ENCODE results near the gene OR4K14.
"Not testable (repeated sequence)": the region's sequence is repeated elsewhere in the genome, so short reads cannot be mapped to it uniquely, and the experiment has no call there.

OR4K14 gene

GRCh38 chr14:20019257-20019865 lies at the start of gene OR4K14:
OR4K14 (minus strand) TSS chr14:20019307; CDS start chr14:20015193, 4,114 bp downstream.
- in situ Hi-C loops (cut with HindIII; ENCODE audit: low sequenced_read_pairs) = no loop called here

- in situ Hi-C loops (cut with HindIII; ENCODE audit: low sequenced_read_pairs) = no loop called here
These were observed 40.6 kb upstream of the OR4K14 start, which contains the start of gene OR4L1 for GRCh38 chr14:20059745-20060144. OR4L1 (plus strand) TSS chr14:20060045; CDS start chr14:20060045, 0 bp downstream.

GRCh38 chr14:20048202-20048601 lies 29.1 kb upstream of the OR4K14 start:
- in situ Hi-C loops (cut with HindIII; ENCODE audit: low sequenced_read_pairs) = no loop called here

- in situ Hi-C loops (cut with HindIII; ENCODE audit: low sequenced_read_pairs) = no loop called here
These were observed 25.1 kb upstream of the OR4K14 start for GRCh38 chr14:20044243-20044642.

GRCh38 chr14:20035938-20036337 lies 16.8 kb upstream of the OR4K14 start, which contains the start of gene OR4K13:
OR4K13 (minus strand) TSS chr14:20036038; CDS start chr14:20034758, 1,280 bp downstream.
- in situ Hi-C loops (cut with HindIII; ENCODE audit: low sequenced_read_pairs) = no loop called here

- in situ Hi-C loops (cut with HindIII; ENCODE audit: low sequenced_read_pairs) = no loop called here
These were observed 16.3 kb upstream of the OR4K14 start for GRCh38 chr14:20035449-20035848.

- in situ Hi-C loops (cut with HindIII; ENCODE audit: low sequenced_read_pairs) = no loop called here
These were observed 12.0 kb upstream of the OR4K14 start for GRCh38 chr14:20031058-20031457.

- in situ Hi-C loops (cut with HindIII; ENCODE audit: low sequenced_read_pairs) = no loop called here
These were observed 11.0 kb downstream of the OR4K14 start for GRCh38 chr14:20008156-20008555.

- in situ Hi-C loops (cut with HindIII; ENCODE audit: low sequenced_read_pairs) = no loop called here
These were observed 16.8 kb downstream of the OR4K14 start for GRCh38 chr14:20002319-20002718.

GRCh38 chr14:20001863-20002262 lies 17.2 kb downstream of the OR4K14 start, which contains the start of gene OR4Q2:
OR4Q2 (plus strand) TSS chr14:20002163.
- in situ Hi-C loops (cut with HindIII; ENCODE audit: low sequenced_read_pairs) = no loop called here

GRCh38 chr14:19993438-19993837 lies 25.7 kb downstream of the OR4K14 start:
- in situ Hi-C loops (cut with HindIII; ENCODE audit: low sequenced_read_pairs) = no loop called here

- in situ Hi-C loops (cut with HindIII; ENCODE audit: low sequenced_read_pairs) = no loop called here
These were observed 43.8 kb downstream of the OR4K14 start, which contains the start of gene OR4K15 for GRCh38 chr14:19975291-19975690. OR4K15 (plus strand) TSS chr14:19975591; CDS start chr14:19975591, 0 bp downstream.

- in situ Hi-C loops (cut with HindIII; ENCODE audit: low sequenced_read_pairs) = no loop called here
These were observed 44.3 kb downstream of the OR4K14 start for GRCh38 chr14:19974844-19975243.

- in situ Hi-C loops (cut with HindIII; ENCODE audit: low sequenced_read_pairs) = not testable (repeated sequence)
These were observed 49.4 kb downstream of the OR4K14 start for GRCh38 chr14:19969735-19970134.
